GM23338 (cell line): Measurements from ENCODE around the gene PMP22. TPM values are rescaled to one million over a fixed set of nuclear protein-coding genes. Genes with fewer than 3 reads are reported as not detected.

Experiments
- ATAC-seq: fragments of 200-7000 bp; cut with Tn5 transposase; 3 replicates; pipeline ENCODE4 v1.9.1; 2020
- DNase-seq: peaks from one replicate; pipeline ENCODE4 v3.0.0-alpha.2; 2015; ENCODE audit warnings: low spot score
- H2AFZ ChIP-seq: fragments of 200-600 bp; sonication (generic); 2 replicates; pipeline ENCODE4 v1.8.0; 2016; ENCODE audit warnings: antibody characterized with exemption, mild to moderate bottlenecking, moderate library complexity
- H3F3A ChIP-seq: fragments of 200-600 bp; sonication (generic); replicated peaks from 2 replicates; pipeline ENCODE4 v1.8.0; 2017; ENCODE audit warnings: antibody characterized with exemption, mixed run types, low read depth
- H3K27ac ChIP-seq: fragments of 200-600 bp; sonication (generic); 2 replicates; pipeline ENCODE4 v1.6.1; 2016; ENCODE audit warnings: low read depth
- H3K27me3 ChIP-seq: fragments of 200-600 bp; sonication (generic); 2 replicates; pipeline ENCODE4 v1.8.0; 2016; ENCODE audit warnings: mild to moderate bottlenecking, mixed run types, moderate library complexity; ENCODE audit not compliant: insufficient read depth
- H3K36me3 ChIP-seq: fragments of 200-600 bp; sonication (generic); 2 replicates; pipeline ENCODE4 v1.8.0; 2016; ENCODE audit warnings: mild to moderate bottlenecking; ENCODE audit not compliant: insufficient read depth
- H3K4me1 ChIP-seq: fragments of 200-600 bp; sonication (generic); 2 replicates; pipeline ENCODE4 v1.8.0; 2016; ENCODE audit warnings: mild to moderate bottlenecking, moderate library complexity; ENCODE audit not compliant: insufficient read depth
- H3K4me2 ChIP-seq: fragments of 200-600 bp; sonication (generic); 2 replicates; pipeline ENCODE4 v1.7.1; 2017; ENCODE audit warnings: mixed run types
- H3K4me3 ChIP-seq: fragments of 200-600 bp; sonication (generic); 2 replicates; pipeline ENCODE4 v1.6.1; 2016; ENCODE audit warnings: mixed run types
- H3K79me2 ChIP-seq: fragments of 200-600 bp; sonication (generic); replicated peaks from 2 replicates; pipeline ENCODE4 v1.8.0; 2017; ENCODE audit warnings: mild to moderate bottlenecking; ENCODE audit not compliant: insufficient read depth
- H3K9me2 ChIP-seq: fragments of 200-600 bp; sonication (generic); 2 replicates; pipeline ENCODE4 v1.8.0; 2017; ENCODE audit not compliant: insufficient read depth
- H4K20me1 ChIP-seq: fragments of 200-600 bp; sonication (generic); replicated peaks from 2 replicates; pipeline ENCODE4 v1.8.0; 2017; ENCODE audit warnings: mild to moderate bottlenecking; ENCODE audit not compliant: insufficient read depth
- H3K27ac Mint-ChIP-seq: 2 replicates; pipeline ENCODE4 v1.8.0; 2020; ENCODE audit warnings: inconsistent platforms, mild to moderate bottlenecking, moderate library complexity, mixed read lengths
- H3K27me3 Mint-ChIP-seq: 3 replicates; pipeline ENCODE4 v1.8.0; 2022; ENCODE audit warnings: low read depth, mild to moderate bottlenecking, moderate library complexity, mixed read lengths, inconsistent platforms; ENCODE audit not compliant: insufficient read depth, poor library complexity
- H3K36me3 Mint-ChIP-seq: 3 replicates; pipeline ENCODE4 v1.8.0; 2021; ENCODE audit warnings: low read depth, mild to moderate bottlenecking, inconsistent platforms, moderate library complexity, mixed read lengths
- H3K4me1 Mint-ChIP-seq: 3 replicates; pipeline ENCODE4 v1.8.0; 2020; ENCODE audit warnings: mild to moderate bottlenecking, inconsistent platforms, mixed read lengths
- H3K4me3 Mint-ChIP-seq: 3 replicates; pipeline ENCODE4 v1.8.0; 2021; ENCODE audit warnings: moderate library complexity, mild to moderate bottlenecking, inconsistent platforms, mixed read lengths
- H3K9me3 Mint-ChIP-seq: 3 replicates; pipeline ENCODE4 v1.8.0; 2020; ENCODE audit warnings: moderate library complexity, mild to moderate bottlenecking, inconsistent platforms, mixed read lengths
- CTCF ChIP-seq, 2 experiments: fragments of 200-600 bp in 1 of 2; sonication (generic) in 1 of 2; conservative IDR thresholded peaks; 2 replicates each; pipeline versions ENCODE4 v1.5.1 to v1.6.1; 2016 to 2017; ENCODE audit warnings: antibody characterized with exemption in 2 of 2, low read depth in 2 of 2, mild to moderate bottlenecking in 2 of 2, moderate library complexity in 1 of 2
- JUNB ChIP-seq: IDR thresholded peaks from one replicate; pipeline ENCODE4 v1.6.1; 2016; ENCODE audit warnings: antibody characterized with exemption; ENCODE audit not compliant: unreplicated experiment
- NANOG ChIP-seq: IDR thresholded peaks from 2 replicates; pipeline ENCODE4 v1.6.1; 2016; ENCODE audit warnings: antibody characterized with exemption, borderline replicate concordance
- REST ChIP-seq: IDR thresholded peaks from one replicate; pipeline ENCODE4 v1.6.1; 2018; ENCODE audit warnings: antibody characterized with exemption; ENCODE audit not compliant: unreplicated experiment
- ZNF114 ChIP-seq: fragments of 250-450 bp; sonication (Bioruptor Pico); IDR thresholded peaks from 2 replicates; pipeline ENCODE4 v1.5.0; 2020; ENCODE audit warnings: mild to moderate bottlenecking, moderate library complexity
- ZNF462 ChIP-seq: fragments of 250-450 bp; sonication (Bioruptor Pico); IDR thresholded peaks from 2 replicates; pipeline ENCODE4 v1.5.0; 2020; ENCODE audit warnings: mild to moderate bottlenecking, moderate library complexity
- polyA plus RNA-seq: library from polyadenylated mRNA; unstranded; fragments of >200 nt; fragmentation: Nextera tagmentation; extraction: Ambion mirVana; gene quantifications from 2 replicates; pipeline ENCODE4 v1.2.1, GENCODE V29; 2016
- total RNA-seq: library from RNA; depleted of rRNA; stranded (reverse); fragments of >200 nt; shearing (Covaris generic); gene quantifications from 2 replicates; pipeline ENCODE4 v1.2.3, GENCODE V29; 2014

Gene PMP22
- total and polyA plus RNA-seq, 2 experiments from 2014 or later, result 1.2 to 2.2 TPM

- TF ChIP-seq ZNF462, result no peak
- TF ChIP-seq REST, result no peak
- no peak for TF ChIP-seq JUNB
Observed at GRCh38 chr17:15245054-15245453, 20.1 kb downstream of the PMP22 start (continued).

GRCh38 chr17:15240644-15241043 is 24.5 kb downstream of the PMP22 start:
- DNase-seq, result no peak
- H3K36me3 Mint-ChIP-seq, result no peaks in the 10 kb centered on the region
- Histone ChIP-seq H3K27me3 (no peaks in the 10 kb centered on the region), H3K9me2 (peaks cover 3% of the 10 kb centered on the region; the same call in 1 of the 2 replicates), H3K4me2 (no peak overlapping the region), H3K36me3 (no peaks in the 10 kb centered on the region), H3K27ac (no peak overlapping the region), H3K79me2 (no peaks in the 10 kb centered on the region), H3F3A (no peaks in the 10 kb centered on the region), H3K4me3 (no peak overlapping the region), H4K20me1 (no peaks in the 10 kb centered on the region), H2AFZ (no peak overlapping the region; the same call in 1 of the 2 replicates), H3K4me1 (no peaks in the 10 kb centered on the region)
- no peak overlapping the region for H3K27ac Mint-ChIP-seq
- H3K27me3 Mint-ChIP-seq, result no peaks in the 10 kb centered on the region
- no peak overlapping the region for H3K4me3 Mint-ChIP-seq
- ATAC-seq, result no peak
- H3K4me1 Mint-ChIP-seq, result peaks cover 2% of the 10 kb centered on the region; the same call in 1 of the 3 replicates
- no peaks in the 10 kb centered on the region; the same call in 1 of the 3 replicates for H3K9me3 Mint-ChIP-seq
- no peak for TF ChIP-seq CTCF (conservative IDR thresholded peaks at IDR 0.05; ENCODE audit: low read depth in 2 of 2)
- no peak for TF ChIP-seq NANOG
- no peak for TF ChIP-seq ZNF114 (CRISPR knock-in tag)
